Mesenchymal stem cell (in vitro differentiated cells and primary cell): ENCODE measurements around the gene TSR1.
A peak's percentile ranks its signal among the peaks of the same experiment; 100 is the strongest.

ENCODE experiments used
- DNase-seq: peaks from one replicate; pipeline ENCODE4 v3.0.0-alpha.2; 2013
- H2AFZ ChIP-seq: one replicate; pipeline ENCODE4 v1.6.1; 2013; ENCODE audit warnings: low read depth, mild to moderate bottlenecking, control low read depth, inconsistent platforms, low read length, moderate library complexity
- H2AK5ac ChIP-seq: 2 replicates; pipeline ENCODE4 v1.6.1; 2013; ENCODE audit warnings: low read length, moderate library complexity, mild to moderate bottlenecking, inconsistent platforms; ENCODE audit not compliant: severe bottlenecking
- H2BK120ac ChIP-seq: one replicate; pipeline ENCODE4 v1.6.1; 2013; ENCODE audit warnings: low read depth, mild to moderate bottlenecking, inconsistent platforms, low read length, moderate library complexity
- H2BK12ac ChIP-seq, 2 experiments: one replicate each; pipeline ENCODE4 v1.6.1; 2013; ENCODE audit warnings: inconsistent platforms in 2 of 2, low read length in 2 of 2, mild to moderate bottlenecking in 2 of 2, moderate library complexity in 2 of 2, control low read depth in 1 of 2
- H2BK15ac ChIP-seq: one replicate; pipeline ENCODE4 v1.6.1; 2013; ENCODE audit warnings: mild to moderate bottlenecking, low read depth, inconsistent platforms; ENCODE audit not compliant: poor library complexity, severe bottlenecking
- H2BK5ac ChIP-seq: 2 replicates; pipeline ENCODE4 v1.6.1; 2013; ENCODE audit warnings: low read depth, mild to moderate bottlenecking, low read length, control low read depth, inconsistent platforms; ENCODE audit not compliant: poor library complexity, severe bottlenecking
- H3K14ac ChIP-seq, 2 experiments: one replicate each; pipeline ENCODE4 v1.6.1; 2013; ENCODE audit warnings: inconsistent platforms in 2 of 2, low read length in 2 of 2, control low read depth in 1 of 2, mild to moderate bottlenecking in 1 of 2, moderate library complexity in 1 of 2
- H3K18ac ChIP-seq, 2 experiments: one replicate each; pipeline ENCODE4 v1.6.1; 2013; ENCODE audit warnings: inconsistent platforms in 2 of 2, low read length in 2 of 2, control low read depth in 1 of 2, low read depth in 1 of 2, mild to moderate bottlenecking in 1 of 2
- H3K23ac ChIP-seq, 2 experiments: one replicate each; pipeline ENCODE4 v1.6.1; 2013; ENCODE audit warnings: inconsistent platforms in 2 of 2, low read length in 2 of 2, mild to moderate bottlenecking in 2 of 2, moderate library complexity in 2 of 2, control low read depth in 1 of 2
- H3K27ac ChIP-seq: 2 replicates; pipeline ENCODE4 v1.5.1; 2013; ENCODE audit warnings: mild to moderate bottlenecking, moderate library complexity, low read length, control low read depth, inconsistent platforms; ENCODE audit not compliant: poor library complexity, severe bottlenecking
- H3K27me3 ChIP-seq, 2 experiments: 2 replicates each; pipeline versions ENCODE4 v1.6.1 to v1.7.0; 2013; ENCODE audit warnings: low read length in 2 of 2, mild to moderate bottlenecking in 2 of 2, moderate library complexity in 2 of 2, control low read depth in 1 of 2, inconsistent platforms in 1 of 2; ENCODE audit not compliant: control insufficient read depth in 1 of 2, insufficient read depth in 1 of 2
- H3K36me3 ChIP-seq, 2 experiments: 2 replicates each; pipeline versions ENCODE4 v1.6.1 to v1.7.0; 2013; ENCODE audit warnings: low read length in 2 of 2, control low read depth in 1 of 2, inconsistent platforms in 1 of 2, low read depth in 1 of 2, mild to moderate bottlenecking in 1 of 2; ENCODE audit not compliant: insufficient read depth in 2 of 2, control insufficient read depth in 1 of 2
- H3K4ac ChIP-seq, 2 experiments: one replicate each; pipeline ENCODE4 v1.6.1; 2013; ENCODE audit warnings: inconsistent platforms in 2 of 2, low read length in 2 of 2, mild to moderate bottlenecking in 2 of 2, moderate library complexity in 2 of 2, control low read depth in 1 of 2, low read depth in 1 of 2
- H3K4me1 ChIP-seq: 2 replicates; pipeline ENCODE4 v1.6.1; 2013; ENCODE audit warnings: low read depth, low read length, control low read depth; ENCODE audit not compliant: control insufficient read depth, insufficient read depth
- H3K4me2 ChIP-seq: 2 replicates; pipeline ENCODE4 v1.6.1; 2013; ENCODE audit warnings: low read length, mild to moderate bottlenecking, inconsistent platforms; ENCODE audit not compliant: poor library complexity, severe bottlenecking
- H3K4me3 ChIP-seq, 2 experiments: 2 replicates each; pipeline versions ENCODE4 v1.5.1 to v1.7.0; 2013; ENCODE audit warnings: low read length in 2 of 2, mild to moderate bottlenecking in 2 of 2, control low read depth in 1 of 2, low read depth in 1 of 2; ENCODE audit not compliant: insufficient read depth in 1 of 2
- H3K79me1 ChIP-seq: replicated peaks from 2 replicates; pipeline ENCODE4 v1.6.1; 2013; ENCODE audit warnings: mild to moderate bottlenecking, control low read depth, low read length, inconsistent platforms; ENCODE audit not compliant: poor library complexity, severe bottlenecking
- H3K9ac ChIP-seq: 2 replicates; pipeline ENCODE4 v1.7.0; 2013; ENCODE audit warnings: mild to moderate bottlenecking, low read length, moderate library complexity
- H3K9me3 ChIP-seq: 2 replicates; pipeline ENCODE4 v1.7.0; 2013; ENCODE audit warnings: mild to moderate bottlenecking, low read length; ENCODE audit not compliant: control insufficient read depth
- H4K8ac ChIP-seq: one replicate; pipeline ENCODE4 v1.6.1; 2013; ENCODE audit warnings: inconsistent platforms, mild to moderate bottlenecking, low read length, moderate library complexity
- H4K91ac ChIP-seq: one replicate; pipeline ENCODE4 v1.6.1; 2013; ENCODE audit warnings: mild to moderate bottlenecking, low read length, inconsistent platforms
- WGBS: methylation state at CpG from one replicate; pipeline ENCODE4 v1.1.7; 2013; ENCODE audit warnings: mixed read lengths; 5-methylcytosine and 5-hydroxymethylcytosine counted together

The TSR1 gene

DNA sequence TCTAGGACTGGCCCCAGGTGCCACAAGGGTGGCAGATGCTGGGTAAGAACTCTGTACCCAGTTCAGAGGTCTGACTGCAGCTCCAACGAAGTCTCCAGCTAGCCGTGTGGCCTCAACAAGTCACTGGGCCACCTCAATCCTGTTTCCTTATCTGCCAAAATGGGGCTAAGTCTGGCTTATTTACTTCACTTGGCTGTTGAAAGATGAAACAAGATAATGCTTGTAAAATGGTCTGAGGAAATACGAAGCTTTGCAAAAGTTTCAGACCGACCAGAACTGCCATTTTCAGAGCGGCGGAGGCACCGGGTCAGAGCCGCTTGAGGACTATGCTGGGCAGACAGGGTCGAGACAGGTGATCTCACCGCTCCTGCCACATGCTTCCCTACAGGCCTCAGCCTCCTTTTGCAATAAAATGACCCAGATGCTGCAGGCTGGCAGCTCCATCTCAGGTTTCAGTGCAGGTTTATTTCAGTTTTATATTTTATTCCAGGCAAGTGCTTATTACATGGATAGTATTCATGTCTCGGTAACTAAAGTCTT is 47.4 kb upstream of the TSR1 start:
- H3K4ac ChIP-seq: peak overlapping the region; percentile 43 to 46
- H3K9ac ChIP-seq: peak overlapping the region; percentile 47
- WGBS: 80% methylated on average over 8 of the region's 11 CpGs
- H2BK12ac ChIP-seq: no peak overlapping the region
- H3K9me3 ChIP-seq: no peaks in the 10 kb centered on the region
- no peak overlapping the region for H3K27ac ChIP-seq
- no peak overlapping the region for H3K14ac ChIP-seq
- H3K27me3 ChIP-seq: no peaks in the 10 kb centered on the region
- peaks cover 12% of the 10 kb centered on the region for H3K4me1 ChIP-seq
- H2BK120ac ChIP-seq: peak overlapping the region; percentile 39
- no peak overlapping the region for H2AFZ ChIP-seq
- peaks cover 12% of the 10 kb centered on the region for H3K79me1 ChIP-seq
- DNase-seq: no peak
- H3K36me3 ChIP-seq: peaks cover 71 to 82% of the 10 kb centered on the region in 2 experiments
- no peak overlapping the region for H2AK5ac ChIP-seq
- H4K91ac ChIP-seq: no peak overlapping the region
- H2BK15ac ChIP-seq: no peak overlapping the region
- no peak overlapping the region for H3K4me3 ChIP-seq
- H3K23ac ChIP-seq: no peak overlapping the region
- H3K4me2 ChIP-seq: no peak overlapping the region
- H3K18ac ChIP-seq: peak overlapping the region in 1 of 2 experiments; percentile 28
- H2BK5ac ChIP-seq: no peak overlapping the region
- H4K8ac ChIP-seq: no peak overlapping the region

DNA sequence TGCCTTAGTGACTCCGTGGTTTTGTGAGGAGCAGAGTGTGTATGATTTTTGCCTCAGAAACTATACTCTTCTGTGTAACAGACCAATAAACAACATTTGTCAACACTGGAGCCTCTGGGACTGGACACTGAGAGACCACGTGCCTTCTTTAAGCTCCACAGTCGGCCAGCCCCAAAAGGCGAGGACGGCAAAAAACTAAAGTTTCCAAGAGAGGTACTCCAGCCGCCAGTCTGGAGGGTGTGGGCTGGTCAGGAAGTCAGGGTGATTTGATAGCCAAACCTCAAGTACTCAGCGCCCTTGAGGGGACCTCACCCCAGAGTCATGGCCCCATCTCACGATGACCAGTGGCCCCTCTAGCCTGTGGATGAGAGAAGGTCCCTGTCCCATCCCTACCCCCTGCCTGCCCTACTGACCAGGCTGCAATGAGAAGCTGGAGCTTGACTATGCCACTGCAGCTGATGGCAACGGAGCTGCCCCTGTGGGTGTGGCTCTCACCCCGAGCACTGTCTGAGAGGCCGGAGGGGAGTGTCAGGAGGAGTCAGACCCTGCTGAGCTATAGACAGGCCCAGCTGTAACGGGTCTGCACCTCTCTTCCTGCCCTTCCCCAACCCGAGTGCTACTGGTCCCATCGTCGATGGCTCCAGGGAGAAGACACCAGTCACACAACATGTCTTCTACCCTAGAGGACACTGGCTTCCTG is 44.8 kb upstream of the TSR1 start:
- Histone ChIP-seq H2BK120ac (no peak overlapping the region), H2AFZ (no peak overlapping the region), H3K36me3 (peaks cover 71 to 77% of the 10 kb centered on the region in 2 experiments), H2BK5ac (no peak overlapping the region), H2BK12ac (no peak overlapping the region), H3K9me3 (no peaks in the 10 kb centered on the region), H3K27me3 (no peaks in the 10 kb centered on the region), H3K14ac (no peak overlapping the region), H3K27ac (no peak overlapping the region), H3K23ac (no peak overlapping the region), H3K4ac (no peak overlapping the region), H3K9ac (peak overlapping the region; percentile 48), H2AK5ac (no peak overlapping the region), H4K8ac (no peak overlapping the region), H3K4me1 (peaks cover 12% of the 10 kb centered on the region), H3K79me1 (peaks cover 1% of the 10 kb centered on the region), H2BK15ac (no peak overlapping the region), H3K4me2 (no peak overlapping the region), H4K91ac (peak overlapping the region; percentile 64), H3K18ac (no peak overlapping the region), H3K4me3 (no peak overlapping the region)
- DNase-seq: no peak
- 89% methylated on average over 15 of the region's 15 CpGs for WGBS

DNA sequence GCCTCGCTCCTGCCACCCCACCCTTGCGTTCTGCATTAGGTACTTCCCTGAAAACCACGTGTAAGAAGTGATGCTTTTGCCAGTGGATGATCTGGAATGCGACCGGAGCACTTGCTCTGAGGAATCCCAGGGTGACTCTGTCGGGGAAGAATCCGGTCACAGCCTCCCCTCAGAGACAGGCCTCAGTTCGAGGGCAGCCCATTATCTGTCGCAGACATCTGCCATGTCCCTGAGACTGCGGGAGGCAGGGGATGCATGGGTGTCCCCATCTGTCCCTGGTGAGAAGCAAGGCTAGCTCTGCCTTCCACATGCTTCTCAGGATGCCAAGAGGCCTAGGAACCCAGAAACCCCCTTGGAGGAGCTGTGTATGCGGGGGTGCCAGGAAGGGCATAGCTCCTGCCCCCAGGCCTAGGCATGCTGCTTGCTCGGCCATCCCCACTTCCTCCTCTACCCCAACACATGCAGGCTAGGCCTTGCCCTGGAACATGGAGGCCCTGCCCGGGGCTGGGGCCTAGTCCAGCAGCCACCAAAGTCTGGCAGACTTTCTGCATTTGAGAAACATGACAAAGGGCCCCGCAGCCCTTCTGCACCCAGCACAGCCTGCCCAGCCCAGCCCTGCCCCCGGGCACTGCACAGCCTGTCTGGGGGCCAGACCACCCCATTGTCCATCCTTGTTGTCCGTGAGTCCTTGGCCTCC is 44.1 kb upstream of the TSR1 start:
- H3K4ac ChIP-seq: no peak overlapping the region
- H3K79me1 ChIP-seq: peaks cover 1% of the 10 kb centered on the region
- H4K8ac ChIP-seq: no peak overlapping the region
- no peak overlapping the region for H3K4me3 ChIP-seq
- no peak overlapping the region for H2BK12ac ChIP-seq
- no peaks in the 10 kb centered on the region for H3K27me3 ChIP-seq
- no peaks in the 10 kb centered on the region for H3K9me3 ChIP-seq
- WGBS: 90% methylated on average over 16 of the region's 16 CpGs
- H3K14ac ChIP-seq: no peak overlapping the region
- peaks cover 12% of the 10 kb centered on the region for H3K4me1 ChIP-seq
- peak overlapping the region; percentile 48 for H3K9ac ChIP-seq
- H2AK5ac ChIP-seq: no peak overlapping the region
- H3K36me3 ChIP-seq: peaks cover 64 to 77% of the 10 kb centered on the region in 2 experiments
- no peak overlapping the region for H2BK5ac ChIP-seq
- no peak overlapping the region for H4K91ac ChIP-seq
- no peak overlapping the region for H2BK15ac ChIP-seq
- no peak overlapping the region for H3K4me2 ChIP-seq
- H3K23ac ChIP-seq: no peak overlapping the region
- H3K18ac ChIP-seq: no peak overlapping the region
- H2AFZ ChIP-seq: no peak overlapping the region
- DNase-seq: no peak
- no peak overlapping the region for H3K27ac ChIP-seq
- no peak overlapping the region for H2BK120ac ChIP-seq

DNA sequence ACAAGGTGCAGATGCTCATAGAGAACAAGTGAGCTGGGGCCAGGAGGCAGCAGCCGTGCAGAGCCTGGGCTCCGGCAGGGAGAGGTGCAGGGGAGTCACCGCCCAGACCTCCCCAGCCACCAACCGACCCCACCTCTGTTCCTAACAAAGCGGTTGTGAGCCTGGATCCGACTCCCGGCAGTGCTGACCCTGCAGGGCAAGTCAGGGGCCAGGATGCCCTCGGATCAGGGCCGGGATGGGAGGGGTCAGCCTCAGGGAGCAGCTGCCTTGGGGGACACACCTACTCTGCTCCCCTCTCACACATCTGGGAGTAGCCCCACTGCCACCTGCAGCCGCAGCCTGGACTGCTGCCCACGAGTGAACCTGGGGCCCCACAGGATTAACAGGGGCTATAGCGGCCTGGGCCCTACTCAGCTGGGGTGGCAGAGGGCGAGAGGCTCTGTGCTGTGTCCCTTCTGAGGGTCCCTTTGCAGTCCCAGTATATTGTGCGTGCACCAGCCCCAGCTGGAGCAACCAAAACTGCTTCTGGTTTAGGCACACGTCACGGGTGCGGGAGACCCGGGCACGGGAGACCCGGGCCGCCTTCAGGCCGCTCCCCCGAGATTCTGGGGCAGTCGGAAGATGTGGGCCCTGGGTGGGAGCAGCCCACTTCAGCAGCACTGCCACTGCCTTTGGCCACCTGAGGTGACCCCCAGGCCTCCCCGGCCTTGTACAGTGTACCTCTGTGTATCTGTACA is 43.4 kb upstream of the TSR1 start:
- DNase-seq: no peak
- Histone ChIP-seq H3K4ac (no peak overlapping the region), H3K9ac (peak overlapping the region; percentile 48), H3K18ac (no peak overlapping the region), H3K4me2 (no peak overlapping the region), H3K9me3 (no peaks in the 10 kb centered on the region), H3K27ac (no peak overlapping the region), H3K4me3 (no peak overlapping the region), H2AK5ac (no peak overlapping the region), H3K23ac (no peak overlapping the region), H3K14ac (no peak overlapping the region), H2BK15ac (no peak overlapping the region), H3K79me1 (peaks cover 1% of the 10 kb centered on the region), H4K8ac (no peak overlapping the region), H2BK12ac (no peak overlapping the region), H3K27me3 (no peaks in the 10 kb centered on the region), H2AFZ (no peak overlapping the region), H3K4me1 (peaks cover 14% of the 10 kb centered on the region), H4K91ac (no peak overlapping the region), H2BK5ac (no peak overlapping the region), H2BK120ac (no peak overlapping the region), H3K36me3 (peaks cover 64 to 79% of the 10 kb centered on the region in 2 experiments)
- WGBS: 93% methylated on average over 25 of the region's 25 CpGs
